Left kidney (tissue), 2 donors: Measurements from ENCODE around the gene TMA16. TPM values are rescaled to one million over a fixed set of nuclear protein-coding genes. Genes with fewer than 3 reads are reported as not detected.
"Not testable (repeated sequence)": the region's sequence is repeated elsewhere in the genome, so short reads cannot be mapped to it uniquely, and the experiment has no call there.

Experiments
- DNase-seq: peaks from one replicate; pipeline ENCODE4 v3.0.0-alpha.2; 2013
- polyA plus RNA-seq: library from polyadenylated mRNA; unstranded; fragments of 120-200 nt; gene quantifications from one replicate; pipeline ENCODE4 v1.2.1, GENCODE V29; 2013; ENCODE audit not compliant: insufficient read length

TMA16 gene
- polyA plus RNA-seq, 1 donor = 42.3 TPM

DNA sequence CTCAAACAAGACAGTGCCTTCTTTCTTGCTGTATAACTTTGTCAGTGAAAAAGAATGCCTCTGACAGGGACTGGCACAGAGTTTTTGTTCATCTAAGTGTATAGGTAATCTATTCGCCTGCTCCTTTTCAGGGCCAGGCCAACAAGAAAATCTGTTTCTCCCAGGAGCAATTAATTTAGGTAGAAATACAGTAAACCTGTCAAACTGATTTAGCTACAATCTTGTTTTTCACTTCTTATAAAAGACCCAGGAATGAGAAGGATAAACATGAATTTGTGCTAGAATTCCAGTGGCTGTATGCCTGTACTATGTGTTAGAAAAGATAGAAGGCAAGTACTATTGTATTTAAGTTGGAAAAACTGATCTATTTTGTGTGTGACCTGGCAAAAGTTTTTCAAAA is 6.1 kb downstream of the TMA16 start:
- no peak for DNase-seq

GRCh38 chr4:163505374-163505773 is 10.9 kb downstream of the TMA16 start:
- no peak for DNase-seq

DNA sequence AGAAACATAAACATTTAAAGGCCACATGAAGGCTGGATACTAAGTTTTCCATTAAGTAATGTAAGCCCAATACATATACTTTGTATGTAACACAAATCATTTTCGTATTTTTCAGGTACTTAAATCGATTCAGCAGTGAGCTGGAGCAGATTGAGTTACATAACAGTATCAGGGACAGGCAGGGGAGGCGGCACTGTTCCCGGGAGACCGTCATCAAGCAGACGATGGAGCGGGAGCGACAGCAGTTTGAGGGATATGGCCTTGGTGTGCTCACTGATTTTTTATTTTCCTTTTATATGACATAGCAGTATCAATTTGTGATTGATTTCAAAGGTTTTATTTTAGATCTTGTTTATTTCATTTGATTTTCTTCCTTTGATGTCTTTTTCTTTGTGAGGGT is 20.7 kb downstream of the TMA16 start:
- DNase-seq = no peak

DNA sequence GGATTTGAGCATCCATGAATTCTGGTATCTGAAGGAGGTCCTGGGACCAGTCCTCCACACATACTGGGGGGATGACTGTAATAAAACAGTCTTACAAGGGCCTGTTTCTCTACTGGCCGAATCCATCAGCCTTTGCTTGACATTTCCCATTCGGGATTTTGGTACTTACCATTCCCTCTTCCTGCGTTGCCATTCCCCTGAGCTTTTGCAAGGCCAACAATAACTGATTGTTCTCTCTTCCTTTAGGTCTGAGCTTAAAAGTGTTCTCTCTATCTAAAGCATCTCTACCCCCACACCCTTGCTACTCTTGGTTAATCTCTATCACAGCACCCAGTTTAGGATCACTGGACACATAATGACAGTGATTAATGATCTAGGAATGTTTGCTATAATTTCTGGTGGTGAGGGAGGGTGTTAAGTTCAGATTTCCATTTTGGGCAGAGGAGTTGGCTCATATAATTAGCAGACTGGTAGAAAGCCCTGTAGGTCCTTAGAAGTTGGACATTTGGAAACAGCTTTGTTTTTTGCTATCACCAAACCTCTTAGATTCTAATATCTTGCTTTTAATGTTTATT is 29.4 kb downstream of the TMA16 start:
- no peak for DNase-seq

- DNase-seq = no peak
Measured at GRCh38 chr4:163525982-163526381, 31.5 kb downstream of the TMA16 start.

GRCh38 chr4:163527172-163527571 is 32.7 kb downstream of the TMA16 start:
- no peak for DNase-seq

DNA sequence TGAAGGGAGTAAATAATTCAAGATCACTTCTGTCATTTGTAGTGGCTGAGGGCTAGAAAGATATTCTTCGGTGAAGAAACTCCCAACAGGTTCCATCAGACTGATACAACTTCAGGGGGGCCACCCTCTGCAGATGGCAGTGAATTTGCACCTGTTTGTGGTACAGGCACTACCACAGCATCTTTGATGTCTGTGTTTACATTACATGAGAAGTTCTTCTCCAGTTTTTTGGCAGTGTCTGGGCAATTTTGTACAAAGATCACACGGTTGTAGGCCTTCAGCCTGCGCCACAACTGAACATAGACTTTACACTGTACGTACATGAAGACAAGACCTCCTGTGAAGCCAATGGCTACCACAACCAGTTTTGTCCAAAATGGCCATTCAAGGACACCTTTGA is 34.2 kb downstream of the TMA16 start:
- no peak for DNase-seq

GRCh38 chr4:163534056-163534455 is 39.6 kb downstream of the TMA16 start:
- DNase-seq = no peak

DNA sequence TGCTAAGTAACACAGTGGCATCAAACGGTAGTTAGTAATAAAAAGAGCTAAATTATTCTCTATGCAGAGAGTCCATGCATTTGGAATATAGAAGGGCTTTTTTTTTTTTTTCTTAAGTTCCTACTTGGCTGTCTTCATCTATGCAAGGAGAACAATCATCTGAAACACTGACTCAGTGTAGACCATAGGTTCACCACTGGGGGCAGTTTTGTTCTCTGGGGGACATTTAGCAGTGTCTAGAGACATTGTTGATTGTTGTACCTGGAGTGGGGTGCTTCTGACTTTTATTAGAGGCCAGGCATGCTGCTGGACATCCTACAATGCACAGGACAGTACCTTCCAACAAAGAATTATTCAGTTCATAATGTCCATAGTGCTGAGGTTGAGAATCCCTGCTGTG is 41.2 kb downstream of the TMA16 start:
- DNase-seq = no peak

GRCh38 chr4:163536091-163536490 is 41.6 kb downstream of the TMA16 start:
- no peak for DNase-seq

GRCh38 chr4:163537114-163537513 is 42.6 kb downstream of the TMA16 start:
- no peak for DNase-seq

DNA sequence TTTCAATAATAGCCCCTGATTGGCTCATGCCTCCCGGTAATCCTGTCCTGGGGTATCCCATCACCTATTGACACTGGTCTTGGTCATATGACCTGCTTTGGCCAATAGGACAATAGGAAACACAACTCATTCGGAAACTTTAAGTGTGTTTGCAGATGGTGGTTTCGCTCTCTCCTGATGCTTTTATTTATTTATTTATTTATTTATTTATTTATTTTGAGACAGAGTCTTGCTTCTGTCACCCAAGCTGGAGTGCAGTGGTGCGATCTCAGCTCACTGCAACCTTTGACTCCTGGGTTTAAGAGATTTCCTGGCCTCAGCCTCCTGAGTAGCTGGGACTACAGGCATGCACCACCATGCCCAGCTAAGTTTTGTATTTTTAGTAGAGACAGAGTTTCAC is 44.3 kb downstream of the TMA16 start:
- DNase-seq = not testable (repeated sequence)

- no peak for DNase-seq
Measured at GRCh38 chr4:163540448-163540847, 46.0 kb downstream of the TMA16 start.

DNA sequence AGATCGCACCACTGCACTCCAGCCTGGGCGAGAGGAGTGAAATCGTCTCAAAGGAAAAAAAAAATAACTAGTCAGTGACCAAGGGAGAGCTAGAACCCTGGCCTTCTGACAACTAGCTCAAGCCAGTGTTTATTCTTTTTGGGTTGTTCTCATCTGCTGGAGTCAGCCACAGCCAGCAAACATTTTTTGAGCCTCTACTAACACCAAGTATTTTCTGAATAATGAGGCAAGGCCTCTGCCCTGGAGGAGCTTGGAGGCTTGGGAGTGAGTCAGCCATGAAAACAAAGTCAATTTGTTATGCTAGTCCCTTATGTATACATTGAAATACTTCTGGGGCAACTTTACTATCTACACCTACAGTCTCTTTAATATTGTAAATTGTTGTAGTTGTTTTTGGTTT is 46.5 kb downstream of the TMA16 start:
- DNase-seq = no peak

GRCh38 chr4:163542275-163542674 is 47.8 kb downstream of the TMA16 start:
- DNase-seq = no peak

DNA sequence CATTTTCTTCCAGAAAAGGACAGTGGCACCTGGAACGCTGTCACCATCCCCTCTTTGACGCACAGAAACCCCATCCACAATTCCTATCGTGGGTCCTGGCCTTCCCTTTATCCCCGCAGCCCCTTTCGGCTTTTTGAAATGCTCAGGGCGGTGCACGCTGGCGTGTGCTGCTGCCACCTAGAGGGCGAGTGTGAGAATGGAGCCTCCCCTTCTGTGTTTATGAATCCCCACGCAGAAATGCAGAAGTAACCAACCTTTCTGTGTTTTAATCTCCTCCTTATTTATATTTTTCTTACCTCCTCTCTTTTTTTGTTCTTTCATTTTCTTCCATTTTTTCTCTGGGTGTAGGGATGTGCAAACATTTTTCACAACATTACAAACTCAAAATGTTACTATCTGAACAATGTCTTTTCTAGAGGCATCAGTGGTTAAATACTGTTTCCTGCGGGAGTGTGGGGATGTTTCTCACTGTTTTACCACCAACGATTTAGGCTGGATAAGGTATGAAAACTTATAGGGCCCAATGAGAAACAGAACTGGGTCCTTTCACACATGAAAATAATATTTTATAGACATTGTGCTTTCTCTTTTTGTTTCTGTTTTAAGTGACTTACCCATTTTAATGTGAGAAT is 50.0 kb downstream of the TMA16 start:
- peak; percentile 61 for DNase-seq

DNA sequence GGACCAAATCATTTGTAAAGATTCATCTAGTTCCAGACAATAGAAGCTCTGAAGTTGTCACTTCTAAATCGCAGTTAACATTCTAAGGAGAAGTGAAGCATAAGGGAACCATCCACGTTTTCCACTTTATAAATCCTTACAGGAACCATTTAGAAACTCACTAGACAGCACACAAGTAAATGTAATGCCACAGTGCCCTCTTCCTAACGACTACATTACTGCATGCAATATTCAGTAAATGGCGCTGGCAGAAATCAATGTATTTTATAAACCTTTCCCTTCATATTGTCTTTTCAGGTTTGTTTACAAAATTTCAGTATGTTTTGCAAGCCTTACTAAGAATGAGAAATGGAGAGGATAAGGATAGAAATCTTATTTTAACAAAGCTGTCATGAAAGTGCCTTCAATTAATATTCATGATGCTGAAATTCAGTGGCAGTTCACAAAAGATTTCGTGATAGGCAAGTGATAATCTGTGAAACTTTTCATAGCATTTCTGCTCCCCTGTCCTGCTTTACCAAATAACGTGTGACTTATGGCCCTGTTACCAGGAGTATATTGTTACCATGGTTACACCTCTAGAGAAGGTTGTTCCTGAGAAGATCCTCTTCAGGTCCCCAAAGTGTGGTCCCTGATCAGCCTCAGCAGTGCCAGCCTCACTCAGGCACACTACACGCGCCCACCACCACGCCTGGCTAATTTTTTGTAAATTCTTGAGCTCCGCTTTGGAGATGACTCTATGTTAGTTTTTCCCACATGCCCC is 54.2 kb downstream of the TMA16 start:
- peak; percentile 46 for DNase-seq

DNA sequence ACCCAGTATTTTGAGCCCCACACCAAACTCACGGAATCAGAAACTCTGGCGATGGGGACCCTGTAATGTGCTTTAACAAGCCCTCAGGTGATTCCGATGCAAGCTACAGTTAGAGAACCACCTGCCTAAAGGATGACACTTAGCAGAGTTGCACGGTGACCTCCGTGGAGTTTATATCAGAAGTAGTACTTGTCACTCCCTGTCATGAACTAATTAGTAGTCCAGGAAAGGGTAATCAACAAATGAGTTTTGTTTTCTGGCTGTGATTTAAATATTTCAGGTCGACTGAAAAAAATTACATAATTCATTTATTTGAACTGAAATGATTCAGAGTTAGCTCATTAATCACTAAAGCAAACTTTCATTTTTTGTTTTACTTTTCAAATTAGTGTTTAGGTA is 56.4 kb downstream of the TMA16 start:
- no peak for DNase-seq

- DNase-seq = no peak
Measured at GRCh38 chr4:163553146-163553545, 58.7 kb downstream of the TMA16 start.

DNA sequence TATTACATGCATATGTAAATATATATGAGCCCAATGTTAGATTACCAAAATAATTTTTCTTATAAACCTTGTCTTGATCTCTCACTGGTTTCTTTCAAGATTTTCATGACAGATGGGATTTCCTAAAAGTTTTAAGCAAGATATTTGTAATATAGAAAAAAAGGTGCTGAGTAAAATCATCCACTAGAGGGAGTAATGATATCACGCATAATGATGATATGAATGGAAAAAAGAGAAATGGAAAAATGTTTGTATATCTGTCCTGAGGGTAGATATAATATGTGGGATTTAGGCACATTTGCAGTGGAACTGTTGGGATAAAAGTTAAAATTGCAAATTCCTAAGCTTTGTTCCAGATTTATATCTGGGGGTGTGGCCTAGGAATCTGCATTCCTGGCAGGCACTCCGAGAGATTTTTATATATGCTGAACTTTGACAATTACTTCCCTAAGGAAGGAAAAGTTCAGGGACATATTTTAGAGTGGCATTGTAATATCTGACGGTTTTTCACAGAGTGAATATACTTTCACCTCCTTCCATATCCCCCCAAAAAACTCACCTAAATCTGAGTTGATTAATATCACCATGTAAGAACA is 60.5 kb downstream of the TMA16 start:
- no peak for DNase-seq

DNA sequence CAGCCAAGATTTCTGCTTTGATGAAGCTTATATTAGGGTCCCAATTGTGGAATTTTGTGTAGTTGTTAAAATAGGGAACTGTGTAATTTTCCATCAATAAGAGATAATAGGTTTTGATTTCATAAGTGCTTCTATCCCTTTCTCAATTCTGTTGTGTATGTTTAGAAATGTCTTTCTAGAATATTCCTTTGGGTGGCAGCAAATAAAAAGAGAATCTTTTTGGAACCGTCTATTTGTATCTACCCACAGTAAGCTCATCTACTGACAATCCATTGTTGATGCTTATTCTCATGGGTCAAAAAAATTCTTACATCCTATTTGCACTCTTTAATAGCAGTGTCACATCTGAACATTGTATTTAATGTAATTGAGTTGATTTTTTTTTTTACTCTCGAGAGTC is 61.7 kb downstream of the TMA16 start:
- DNase-seq = no peak

- no peak for DNase-seq
Measured at GRCh38 chr4:163556650-163557391, 62.3 kb downstream of the TMA16 start.
